ENCODE data around the gene MAML3. TPM values are rescaled to one million over a fixed set of nuclear protein-coding genes. Genes with fewer than 3 reads are reported as not detected.
A peak's percentile ranks its signal among the peaks of the same experiment; 100 is the strongest.

MAML3 gene
- polyA plus RNA-seq, 6 donors from 2014 or later, result 0.37 to 2.7 (median 1.1) TPM

GRCh38 chr4:139809757-139810140 lies 344.2 kb downstream of the MAML3 start:
- peaks cover 7% of the 10 kb centered on the region in 2 donors for H3K36me3 Mint-ChIP-seq
- peak; percentile 3 for DNase-seq
- ATAC-seq (ENCODE audit: low read depth in 2 of 2), result peak; percentile 52 to 53
- peak overlapping the region in 3 of 6 donors; percentile 5 to 72 (median 71) for H3K27ac Mint-ChIP-seq
- peaks cover 0 to 11% (median 3%) of the 10 kb centered on the region in 7 donors for H3K9me3 Mint-ChIP-seq
- peaks cover 8 to 16% (median 13%) of the 10 kb centered on the region in 3 donors for H3K4me1 Mint-ChIP-seq
- H3K27me3 Mint-ChIP-seq, result peaks cover 0 to 8% (median 5%) of the 10 kb centered on the region in 3 donors
- peak overlapping the region in 1 of 8 donors; percentile 15 for H3K4me3 Mint-ChIP-seq

- Mint-ChIP-seq H3K4me1 (peaks cover 8 to 16% (median 13%) of the 10 kb centered on the region in 3 donors), H3K27ac (peak overlapping the region in 4 of 6 donors; percentile 1 to 72 (median 26)), H3K9me3 (peaks cover 0 to 11% (median 3%) of the 10 kb centered on the region in 7 donors), H3K27me3 (peaks cover 0 to 8% (median 5%) of the 10 kb centered on the region in 3 donors), H3K36me3 (peaks cover 7% of the 10 kb centered on the region in 2 donors), H3K4me3 (peak overlapping the region in 1 of 8 donors; percentile 15)
- ATAC-seq (ENCODE audit: low read depth in 2 of 2), result peak; percentile 12 to 32
- DNase-seq, result no peak
These were observed 344.9 kb downstream of the MAML3 start for GRCh38 chr4:139808808-139809756.

GRCh38 chr4:139808381-139808807 lies 345.6 kb downstream of the MAML3 start:
- Mint-ChIP-seq H3K4me1 (peaks cover 8 to 16% (median 13%) of the 10 kb centered on the region in 3 donors), H3K36me3 (peaks cover 7% of the 10 kb centered on the region in 2 donors), H3K27me3 (peaks cover 0 to 8% (median 5%) of the 10 kb centered on the region in 3 donors), H3K27ac (peak overlapping the region in 3 of 6 donors; percentile 18 to 58 (median 48)), H3K9me3 (peaks cover 0 to 11% (median 3%) of the 10 kb centered on the region in 7 donors), H3K4me3 (no peak overlapping the region)
- ATAC-seq (ENCODE audit: low read depth in 2 of 2), result peak; percentile 50 to 57
- no peak for DNase-seq

GRCh38 chr4:139807483-139807882 lies 346.5 kb downstream of the MAML3 start:
- H3K27ac Mint-ChIP-seq, result no peak overlapping the region
- H3K4me1 Mint-ChIP-seq, result peaks cover 8 to 16% (median 13%) of the 10 kb centered on the region in 3 donors
- ATAC-seq (ENCODE audit: low read depth in 2 of 2) (no peak), DNase-seq (no peak)
- H3K4me3 Mint-ChIP-seq, result no peak overlapping the region
- H3K27me3 Mint-ChIP-seq, result peaks cover 0 to 8% (median 5%) of the 10 kb centered on the region in 3 donors
- H3K36me3 Mint-ChIP-seq, result peaks cover 7% of the 10 kb centered on the region in 2 donors
- H3K9me3 Mint-ChIP-seq, result peaks cover 0 to 11% (median 3%) of the 10 kb centered on the region in 7 donors

GRCh38 chr4:139806929-139807328 lies 347.1 kb downstream of the MAML3 start:
- H3K9me3 Mint-ChIP-seq, result peaks cover 0 to 11% (median 3%) of the 10 kb centered on the region in 7 donors
- peaks cover 0 to 8% (median 5%) of the 10 kb centered on the region in 3 donors for H3K27me3 Mint-ChIP-seq

GRCh38 chr4:139802931-139803330 lies 351.1 kb downstream of the MAML3 start:
- DNase-seq, result no peak
- peak overlapping the region in 1 of 6 donors; percentile 60 for H3K27ac Mint-ChIP-seq
- H3K4me3 Mint-ChIP-seq, result no peak overlapping the region

More at GRCh38 chr4:139806929-139807328, 347.1 kb downstream of the MAML3 start:
- H3K27ac Mint-ChIP-seq, result no peak overlapping the region
- no peak for ATAC-seq (ENCODE audit: low read depth in 2 of 2)
- DNase-seq, result no peak
- H3K4me1 Mint-ChIP-seq, result peaks cover 8 to 16% (median 13%) of the 10 kb centered on the region in 3 donors
- H3K4me3 Mint-ChIP-seq, result no peak overlapping the region
- H3K36me3 Mint-ChIP-seq, result peaks cover 7% of the 10 kb centered on the region in 2 donors

GRCh38 chr4:139802488-139802887 lies 351.5 kb downstream of the MAML3 start:
- ATAC-seq (ENCODE audit: low read depth in 2 of 2), result no peak
- peak overlapping the region in 1 of 6 donors; percentile 60 for H3K27ac Mint-ChIP-seq
- H3K9me3 Mint-ChIP-seq, result no peaks in the 10 kb centered on the region
- H3K36me3 Mint-ChIP-seq, result no peaks in the 10 kb centered on the region
- no peak overlapping the region for H3K4me3 Mint-ChIP-seq
- H3K4me1 Mint-ChIP-seq, result peaks cover 0 to 5% (median 0%) of the 10 kb centered on the region in 3 donors
- DNase-seq, result no peak
- no peaks in the 10 kb centered on the region for H3K27me3 Mint-ChIP-seq

More at GRCh38 chr4:139802931-139803330, 351.1 kb downstream of the MAML3 start:
- Mint-ChIP-seq H3K36me3 (no peaks in the 10 kb centered on the region), H3K9me3 (no peaks in the 10 kb centered on the region), H3K27me3 (no peaks in the 10 kb centered on the region), H3K4me1 (peaks cover 0 to 5% (median 0%) of the 10 kb centered on the region in 3 donors)
- no peak for ATAC-seq (ENCODE audit: low read depth in 2 of 2)

- DNase-seq (no peak), ATAC-seq (ENCODE audit: low read depth in 2 of 2) (no peak)
- no peaks in the 10 kb centered on the region for H3K36me3 Mint-ChIP-seq
- H3K27ac Mint-ChIP-seq, result peak overlapping the region in 2 of 6 donors; percentile 4 to 16
- H3K27me3 Mint-ChIP-seq, result no peaks in the 10 kb centered on the region
- H3K4me1 Mint-ChIP-seq, result peaks cover 0 to 5% (median 0%) of the 10 kb centered on the region in 3 donors
- H3K4me3 Mint-ChIP-seq, result no peak overlapping the region
- no peaks in the 10 kb centered on the region for H3K9me3 Mint-ChIP-seq
These were observed 352.1 kb downstream of the MAML3 start for GRCh38 chr4:139801895-139802294.

GRCh38 chr4:139800082-139800481 lies 353.9 kb downstream of the MAML3 start:
- DNase-seq (no peak), ATAC-seq (ENCODE audit: low read depth in 2 of 2) (no peak)
- Mint-ChIP-seq H3K36me3 (no peaks in the 10 kb centered on the region), H3K27me3 (no peaks in the 10 kb centered on the region), H3K4me3 (no peak overlapping the region), H3K27ac (no peak overlapping the region), H3K9me3 (no peaks in the 10 kb centered on the region), H3K4me1 (peaks cover 0 to 5% (median 0%) of the 10 kb centered on the region in 3 donors)

- no peak overlapping the region for H3K4me3 Mint-ChIP-seq
- H3K9me3 Mint-ChIP-seq, result no peaks in the 10 kb centered on the region
- H3K27me3 Mint-ChIP-seq, result no peaks in the 10 kb centered on the region
- no peak for ATAC-seq (ENCODE audit: low read depth in 2 of 2)
- DNase-seq, result no peak
- H3K4me1 Mint-ChIP-seq, result peaks cover 0 to 5% (median 0%) of the 10 kb centered on the region in 3 donors
- no peaks in the 10 kb centered on the region for H3K36me3 Mint-ChIP-seq
- peak overlapping the region in 2 of 6 donors; percentile 12 to 57 for H3K27ac Mint-ChIP-seq
These were observed 354.4 kb downstream of the MAML3 start for GRCh38 chr4:139799615-139800014.

- Mint-ChIP-seq H3K27ac (peak overlapping the region in 4 of 6 donors; percentile 10 to 58 (median 42)), H3K27me3 (no peaks in the 10 kb centered on the region), H3K9me3 (no peaks in the 10 kb centered on the region), H3K36me3 (no peaks in the 10 kb centered on the region), H3K4me3 (no peak overlapping the region), H3K4me1 (peaks cover 0 to 5% (median 0%) of the 10 kb centered on the region in 3 donors)
- DNase-seq (peak; percentile 26), ATAC-seq (ENCODE audit: low read depth in 2 of 2) (peak; percentile 92 to 97)
These were observed 355.5 kb downstream of the MAML3 start for GRCh38 chr4:139798456-139798855.

- no peak for ATAC-seq (ENCODE audit: low read depth in 2 of 2)
- Mint-ChIP-seq H3K27me3 (no peaks in the 10 kb centered on the region), H3K9me3 (no peaks in the 10 kb centered on the region), H3K4me1 (peaks cover 0 to 5% (median 0%) of the 10 kb centered on the region in 3 donors), H3K27ac (peak overlapping the region in 3 of 6 donors; percentile 6 to 58 (median 40)), H3K4me3 (no peak overlapping the region), H3K36me3 (no peaks in the 10 kb centered on the region)
- no peak for DNase-seq
These were observed 356.7 kb downstream of the MAML3 start for GRCh38 chr4:139797287-139797686.

GRCh38 chr4:139795527-139796314 lies 358.3 kb downstream of the MAML3 start:
- Mint-ChIP-seq H3K4me1 (peaks cover 0 to 5% (median 0%) of the 10 kb centered on the region in 3 donors), H3K27ac (peak overlapping the region in 1 of 6 donors; percentile 58), H3K4me3 (no peak overlapping the region), H3K9me3 (no peaks in the 10 kb centered on the region), H3K36me3 (no peaks in the 10 kb centered on the region), H3K27me3 (no peaks in the 10 kb centered on the region)
- no peak for ATAC-seq (ENCODE audit: low read depth in 2 of 2)
- no peak for DNase-seq
